ENCODE data around the gene LRRFIP1.
"Not testable (repeated sequence)": the region's sequence is repeated elsewhere in the genome, so short reads cannot be mapped to it uniquely, and the experiment has no call there.

LRRFIP1 gene

DNA sequence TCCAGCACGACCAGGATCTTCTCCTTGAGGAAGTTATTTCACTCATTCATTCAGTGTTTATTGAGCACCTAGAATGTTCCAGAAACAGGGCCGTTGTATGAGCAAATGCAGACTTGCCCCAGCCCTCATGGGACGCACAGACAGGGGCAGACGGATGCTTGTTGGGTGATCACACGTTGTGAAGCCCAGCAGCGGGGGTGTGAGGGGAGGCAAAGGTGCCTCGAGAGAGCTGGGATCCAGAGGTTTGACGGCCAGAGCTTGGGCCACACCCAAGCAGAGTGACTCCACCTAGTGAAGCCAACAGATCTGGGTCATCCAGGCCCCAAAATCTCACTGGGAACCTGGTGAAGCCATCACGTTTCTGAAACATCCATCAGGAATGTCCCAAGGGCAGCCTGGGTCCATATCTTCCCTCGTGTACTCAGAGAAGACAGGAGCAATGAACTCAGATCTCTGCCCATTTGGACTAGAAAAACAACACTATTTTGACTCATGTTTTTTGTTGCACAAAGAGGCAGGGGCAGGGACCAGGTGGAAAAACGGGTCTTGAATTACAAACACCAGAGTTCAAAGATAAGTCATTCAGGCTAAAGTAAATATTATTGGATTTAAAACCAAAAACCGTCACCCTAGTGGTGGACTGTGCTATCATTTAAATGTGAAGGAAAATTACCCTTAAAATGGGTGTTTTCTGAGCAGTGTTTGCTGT lies 116.3 kb downstream of the LRRFIP1 start:
- Histone ChIP-seq H3K4me1 (ENCODE audit: control insufficient read depth, insufficient read depth, low read length) (peaks cover 25% of the 10 kb centered on the region), H3K36me3 (ENCODE audit: control insufficient read depth, insufficient read depth, low read length) (peaks cover 13% of the 10 kb centered on the region; the same call in 1 of the 2 replicates), H3K27ac (ENCODE audit: low read depth, low read length) (no peak overlapping the region), H3K27me3 (ENCODE audit: control insufficient read depth, insufficient read depth, low read length) (no peaks in the 10 kb centered on the region), H3K9me3 (ENCODE audit: control insufficient read depth, insufficient read depth, low read depth, low read length) (no peaks in the 10 kb centered on the region), H3K9ac (ENCODE audit: low read length) (no peak overlapping the region), H3K4me3 (ENCODE audit: low read depth, low read length) (no peak overlapping the region)

DNA sequence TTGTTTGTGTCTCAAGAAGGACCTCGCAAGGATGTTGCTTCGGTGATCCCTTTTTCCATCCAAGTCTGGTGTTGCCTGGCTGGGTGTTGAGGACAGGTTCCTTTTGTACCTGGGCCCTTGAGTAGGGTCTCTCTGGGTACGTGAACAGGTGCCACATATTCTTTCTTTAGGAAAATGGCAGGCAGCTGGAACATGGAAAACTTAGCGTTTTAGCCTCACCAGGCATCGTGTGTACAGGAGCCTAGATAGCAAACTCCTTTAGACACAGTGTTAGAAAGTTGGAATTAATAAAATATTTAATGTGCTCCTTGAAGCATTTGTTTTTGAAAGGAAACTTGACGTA lies 116.9 kb downstream of the LRRFIP1 start:
- H3K36me3 ChIP-seq (ENCODE audit: control insufficient read depth, insufficient read depth, low read length): peaks cover 18% of the 10 kb centered on the region
- peaks cover 20% of the 10 kb centered on the region for H3K4me1 ChIP-seq (ENCODE audit: control insufficient read depth, insufficient read depth, low read length)
- H3K4me3 ChIP-seq (ENCODE audit: low read depth, low read length): no peak overlapping the region
- H3K27me3 ChIP-seq (ENCODE audit: control insufficient read depth, insufficient read depth, low read length): no peaks in the 10 kb centered on the region
- no peak overlapping the region for H3K27ac ChIP-seq (ENCODE audit: low read depth, low read length)
- no peak overlapping the region for H3K9ac ChIP-seq (ENCODE audit: low read length)
- no peaks in the 10 kb centered on the region for H3K9me3 ChIP-seq (ENCODE audit: control insufficient read depth, insufficient read depth, low read depth, low read length)

DNA sequence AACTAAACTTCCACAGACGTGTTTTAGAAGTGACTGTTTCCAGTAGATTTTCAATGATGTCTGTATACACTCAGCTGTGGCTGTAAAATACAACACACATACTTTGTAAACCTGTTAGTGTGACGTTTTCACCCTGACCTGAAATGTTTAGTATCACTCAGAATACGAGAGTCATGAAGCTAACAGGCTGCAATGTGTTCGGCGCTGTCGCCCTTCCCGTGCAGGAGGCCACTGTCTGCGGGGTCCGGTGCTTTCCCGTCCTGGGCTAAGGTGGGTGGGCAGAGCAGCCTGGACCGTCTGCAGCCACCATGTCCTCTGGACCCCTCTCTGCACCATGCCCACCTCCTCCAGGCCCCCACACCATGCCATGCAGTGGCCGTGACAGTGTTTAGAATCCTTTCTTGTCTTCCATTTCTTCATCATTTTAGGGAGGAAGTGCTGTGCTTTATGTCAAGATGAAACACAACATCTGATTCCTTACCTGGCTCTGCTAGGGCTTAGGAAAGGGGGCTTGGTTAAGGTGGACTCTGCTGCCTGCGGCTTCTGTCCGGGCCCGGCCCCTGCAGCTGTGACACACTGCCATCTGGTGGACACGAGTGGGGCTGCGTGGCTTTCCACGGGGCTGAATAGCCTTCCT lies 117.3 kb downstream of the LRRFIP1 start:
- H3K9ac ChIP-seq (ENCODE audit: low read length): no peak overlapping the region
- H3K27me3 ChIP-seq (ENCODE audit: control insufficient read depth, insufficient read depth, low read length): no peaks in the 10 kb centered on the region
- H3K27ac ChIP-seq (ENCODE audit: low read depth, low read length): no peak overlapping the region

DNA sequence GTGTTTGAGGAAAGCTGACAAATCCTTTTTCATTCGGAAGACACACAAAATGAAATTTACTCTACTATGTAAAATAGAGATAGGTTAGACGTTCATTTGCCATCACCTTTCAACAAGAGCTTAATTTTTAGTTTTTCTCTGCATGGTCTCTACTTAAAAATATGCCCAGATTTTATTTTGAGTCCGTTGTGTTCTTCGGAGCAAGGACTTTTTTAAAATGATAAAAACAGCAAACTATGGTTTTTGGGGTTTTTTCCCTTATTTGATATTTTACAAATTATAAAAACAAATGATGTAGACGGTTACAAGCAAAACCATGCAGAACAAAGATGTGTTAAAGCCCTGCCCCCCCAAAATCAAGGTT lies 117.8 kb downstream of the LRRFIP1 start:
- Histone ChIP-seq H3K9ac (ENCODE audit: low read length) (no peak overlapping the region), H3K27me3 (ENCODE audit: control insufficient read depth, insufficient read depth, low read length) (no peaks in the 10 kb centered on the region), H3K27ac (ENCODE audit: low read depth, low read length) (no peak overlapping the region), H3K36me3 (ENCODE audit: control insufficient read depth, insufficient read depth, low read length) (peaks cover 27% of the 10 kb centered on the region), H3K4me1 (ENCODE audit: control insufficient read depth, insufficient read depth, low read length) (peaks cover 19% of the 10 kb centered on the region), H3K4me3 (ENCODE audit: low read depth, low read length) (no peak overlapping the region), H3K9me3 (ENCODE audit: control insufficient read depth, insufficient read depth, low read depth, low read length) (no peaks in the 10 kb centered on the region)

More for the DNA sequence above, 117.3 kb downstream of the LRRFIP1 start:
- Histone ChIP-seq H3K9me3 (ENCODE audit: control insufficient read depth, insufficient read depth, low read depth, low read length) (no peaks in the 10 kb centered on the region), H3K4me3 (ENCODE audit: low read depth, low read length) (no peak overlapping the region), H3K36me3 (ENCODE audit: control insufficient read depth, insufficient read depth, low read length) (peaks cover 23% of the 10 kb centered on the region), H3K4me1 (ENCODE audit: control insufficient read depth, insufficient read depth, low read length) (peaks cover 19% of the 10 kb centered on the region)

DNA sequence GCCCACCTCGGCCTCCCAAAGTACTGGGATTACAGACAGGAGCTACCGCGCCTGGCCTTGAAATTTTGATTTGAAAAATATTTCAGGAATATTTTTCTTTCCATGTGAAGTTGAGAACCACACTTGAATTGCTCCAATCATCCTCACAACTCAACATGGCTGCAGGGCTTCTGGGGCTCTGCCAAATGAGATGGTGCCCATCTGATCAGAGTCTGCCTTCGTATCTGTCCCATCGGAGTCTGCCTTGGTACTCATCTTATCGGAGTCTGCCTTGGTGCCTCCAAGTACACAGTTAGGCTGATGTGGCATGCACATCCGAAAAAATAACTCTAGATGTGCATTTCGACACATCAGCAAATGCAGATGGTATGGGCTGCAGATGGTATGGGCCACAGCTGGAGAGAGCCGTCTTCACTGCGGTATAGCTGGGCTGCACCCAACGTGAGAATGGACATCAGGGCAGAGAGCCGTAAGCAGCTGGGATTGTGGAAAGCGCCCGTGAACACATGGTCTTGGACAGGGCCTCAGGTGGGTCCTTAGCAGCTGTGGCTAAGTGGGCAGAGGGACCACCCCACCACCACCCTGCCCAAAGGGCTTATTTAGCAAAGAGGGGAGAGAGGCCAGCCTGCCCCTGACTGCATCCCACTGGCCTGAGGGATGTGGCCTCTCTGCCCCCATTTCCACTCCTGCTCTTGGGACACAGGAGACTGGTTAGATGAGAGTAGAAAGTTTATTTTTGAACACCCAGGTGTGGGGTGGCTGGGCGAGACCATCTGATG lies 119.1 kb downstream of the LRRFIP1 start:
- Histone ChIP-seq H3K4me1 (ENCODE audit: control insufficient read depth, insufficient read depth, low read length) (peaks cover 19% of the 10 kb centered on the region), H3K27ac (ENCODE audit: low read depth, low read length) (no peak overlapping the region), H3K36me3 (ENCODE audit: control insufficient read depth, insufficient read depth, low read length) (peaks cover 37% of the 10 kb centered on the region), H3K4me3 (ENCODE audit: low read depth, low read length) (no peak overlapping the region), H3K9ac (ENCODE audit: low read length) (no peak overlapping the region), H3K27me3 (ENCODE audit: control insufficient read depth, insufficient read depth, low read length) (no peaks in the 10 kb centered on the region), H3K9me3 (ENCODE audit: control insufficient read depth, insufficient read depth, low read depth, low read length) (no peaks in the 10 kb centered on the region)

DNA sequence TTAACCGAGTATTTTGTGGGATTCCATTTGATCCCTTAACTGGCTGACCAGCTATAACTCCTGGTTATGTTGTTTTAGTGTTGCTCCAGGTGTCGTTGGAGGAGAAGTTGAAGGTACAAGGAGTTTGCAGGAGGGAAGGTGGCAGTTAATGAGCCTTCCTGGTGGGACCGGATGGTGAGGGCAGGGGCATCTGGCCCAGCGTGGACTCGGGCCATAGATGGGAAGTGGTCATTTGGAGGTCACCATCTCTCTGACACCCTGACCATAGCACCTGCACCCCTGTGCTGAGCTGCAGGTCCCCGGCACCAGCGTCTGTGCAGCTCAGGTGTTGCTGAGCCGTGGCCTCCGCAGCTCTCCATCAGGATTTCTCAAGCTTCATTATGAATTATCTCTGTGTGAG lies 119.8 kb downstream of the LRRFIP1 start:
- no peaks in the 10 kb centered on the region for H3K9me3 ChIP-seq (ENCODE audit: control insufficient read depth, insufficient read depth, low read depth, low read length)
- H3K4me1 ChIP-seq (ENCODE audit: control insufficient read depth, insufficient read depth, low read length): peaks cover 19% of the 10 kb centered on the region
- no peaks in the 10 kb centered on the region for H3K27me3 ChIP-seq (ENCODE audit: control insufficient read depth, insufficient read depth, low read length)
- H3K9ac ChIP-seq (ENCODE audit: low read length): no peak overlapping the region
- no peak overlapping the region for H3K27ac ChIP-seq (ENCODE audit: low read depth, low read length)
- H3K4me3 ChIP-seq (ENCODE audit: low read depth, low read length): no peak overlapping the region
- H3K36me3 ChIP-seq (ENCODE audit: control insufficient read depth, insufficient read depth, low read length): peaks cover 42% of the 10 kb centered on the region

DNA sequence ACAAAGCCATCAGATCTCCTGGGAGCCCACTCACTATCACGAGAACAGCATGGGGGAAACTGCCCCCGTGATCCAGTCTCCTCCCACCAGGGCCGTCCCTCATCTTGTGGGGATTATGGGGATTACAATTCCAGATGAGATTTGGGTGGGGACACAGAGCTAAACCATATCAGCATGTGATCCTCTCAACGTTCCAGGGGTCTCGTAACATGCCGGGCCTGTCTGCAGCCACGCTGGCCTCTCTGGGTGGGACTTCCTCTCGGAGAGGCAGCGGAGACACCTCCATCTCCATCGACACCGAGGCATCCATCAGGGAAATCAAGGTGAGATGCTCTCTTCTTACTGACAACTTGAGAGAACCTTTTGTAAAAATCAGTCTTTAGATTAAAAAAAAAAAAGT lies 121.6 kb downstream of the LRRFIP1 start:
- Histone ChIP-seq H3K27me3 (ENCODE audit: control insufficient read depth, insufficient read depth, low read length) (no peaks in the 10 kb centered on the region), H3K27ac (ENCODE audit: low read depth, low read length) (no peak overlapping the region), H3K4me3 (ENCODE audit: low read depth, low read length) (no peak overlapping the region), H3K9ac (ENCODE audit: low read length) (no peak overlapping the region), H3K9me3 (ENCODE audit: control insufficient read depth, insufficient read depth, low read depth, low read length) (no peaks in the 10 kb centered on the region), H3K36me3 (ENCODE audit: control insufficient read depth, insufficient read depth, low read length) (peaks cover 60% of the 10 kb centered on the region), H3K4me1 (ENCODE audit: control insufficient read depth, insufficient read depth, low read length) (peaks cover 9% of the 10 kb centered on the region)

DNA sequence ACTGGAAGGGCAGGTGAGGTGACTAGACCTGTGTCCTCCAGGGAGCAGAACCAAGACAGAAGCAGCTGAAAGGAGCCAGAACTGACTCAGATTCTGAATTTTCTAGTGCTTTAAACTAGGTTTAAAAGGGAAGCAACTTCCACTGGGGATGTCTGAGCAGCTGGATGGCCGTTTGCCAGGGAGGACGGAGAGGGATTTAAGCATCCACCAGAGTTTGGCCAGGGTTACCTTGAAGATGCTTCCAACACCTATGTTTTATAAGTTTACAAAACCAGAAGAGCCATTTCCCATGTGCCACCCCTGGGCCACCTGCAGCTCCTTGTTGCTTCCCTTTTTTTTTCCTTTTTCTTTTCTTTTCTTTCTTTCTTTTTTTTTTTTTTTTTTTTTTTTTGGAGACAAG lies 122.6 kb downstream of the LRRFIP1 start:
- no peaks in the 10 kb centered on the region for H3K4me1 ChIP-seq (ENCODE audit: control insufficient read depth, insufficient read depth, low read length)
- no peaks in the 10 kb centered on the region for H3K9me3 ChIP-seq (ENCODE audit: control insufficient read depth, insufficient read depth, low read depth, low read length)
- no peak overlapping the region for H3K27ac ChIP-seq (ENCODE audit: low read depth, low read length)
- H3K9ac ChIP-seq (ENCODE audit: low read length): no peak overlapping the region
- H3K36me3 ChIP-seq (ENCODE audit: control insufficient read depth, insufficient read depth, low read length): peaks cover 68% of the 10 kb centered on the region
- no peaks in the 10 kb centered on the region for H3K27me3 ChIP-seq (ENCODE audit: control insufficient read depth, insufficient read depth, low read length)
- H3K4me3 ChIP-seq (ENCODE audit: low read depth, low read length): no peak overlapping the region

DNA sequence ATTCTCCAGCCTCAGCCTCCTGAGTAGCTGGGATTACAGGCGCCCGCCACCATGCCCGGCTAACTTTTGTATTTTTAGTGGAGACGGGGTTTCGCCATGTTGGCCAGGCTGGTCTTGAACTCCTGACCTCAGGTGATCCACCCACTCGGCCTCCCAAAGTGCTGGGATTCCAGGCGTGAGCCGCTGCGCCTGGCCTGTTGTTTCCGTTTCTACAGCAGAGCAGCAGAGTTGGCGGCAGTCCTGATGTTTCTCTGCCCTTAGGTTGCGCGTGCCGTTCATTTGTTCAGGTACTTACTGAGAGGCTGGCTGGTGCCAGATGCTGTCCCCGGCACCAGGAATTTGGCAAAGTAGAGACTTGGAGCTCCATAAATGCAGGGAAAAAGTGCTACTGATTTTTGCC lies 123.1 kb downstream of the LRRFIP1 start:
- peaks cover 73% of the 10 kb centered on the region for H3K36me3 ChIP-seq (ENCODE audit: control insufficient read depth, insufficient read depth, low read length)
- H3K4me1 ChIP-seq (ENCODE audit: control insufficient read depth, insufficient read depth, low read length); H3K27me3 ChIP-seq (ENCODE audit: control insufficient read depth, insufficient read depth, low read length); H3K9ac ChIP-seq (ENCODE audit: low read length); H3K27ac ChIP-seq (ENCODE audit: low read depth, low read length); H3K4me3 ChIP-seq (ENCODE audit: low read depth, low read length); H3K9me3 ChIP-seq (ENCODE audit: control insufficient read depth, insufficient read depth, low read depth, low read length): not testable (repeated sequence)

DNA sequence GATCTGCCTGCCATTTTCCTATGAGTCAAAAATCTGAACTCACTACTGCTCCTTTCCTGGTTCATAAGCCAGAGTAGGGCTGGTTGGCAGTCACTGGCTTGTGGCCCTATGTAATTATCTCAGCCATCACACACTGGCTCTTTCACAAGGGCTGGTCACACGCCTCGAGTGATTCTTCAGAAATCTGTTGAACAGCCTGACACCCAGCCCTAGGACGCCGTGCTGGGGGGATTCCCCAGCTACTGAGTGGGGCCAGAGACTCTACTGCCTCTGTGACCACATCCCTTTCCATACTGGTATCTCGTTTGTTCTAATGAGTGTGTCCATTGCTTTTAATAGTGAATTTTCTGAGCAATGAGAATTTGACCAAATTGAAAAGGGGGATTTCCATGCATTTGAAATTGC lies 125.4 kb downstream of the LRRFIP1 start:
- Histone ChIP-seq H3K9ac (ENCODE audit: low read length) (no peak overlapping the region), H3K27me3 (ENCODE audit: control insufficient read depth, insufficient read depth, low read length) (no peaks in the 10 kb centered on the region), H3K4me3 (ENCODE audit: low read depth, low read length) (no peak overlapping the region), H3K4me1 (ENCODE audit: control insufficient read depth, insufficient read depth, low read length) (no peaks in the 10 kb centered on the region), H3K36me3 (ENCODE audit: control insufficient read depth, insufficient read depth, low read length) (peaks cover 86% of the 10 kb centered on the region), H3K9me3 (ENCODE audit: control insufficient read depth, insufficient read depth, low read depth, low read length) (no peaks in the 10 kb centered on the region), H3K27ac (ENCODE audit: low read depth, low read length) (no peak overlapping the region)

DNA sequence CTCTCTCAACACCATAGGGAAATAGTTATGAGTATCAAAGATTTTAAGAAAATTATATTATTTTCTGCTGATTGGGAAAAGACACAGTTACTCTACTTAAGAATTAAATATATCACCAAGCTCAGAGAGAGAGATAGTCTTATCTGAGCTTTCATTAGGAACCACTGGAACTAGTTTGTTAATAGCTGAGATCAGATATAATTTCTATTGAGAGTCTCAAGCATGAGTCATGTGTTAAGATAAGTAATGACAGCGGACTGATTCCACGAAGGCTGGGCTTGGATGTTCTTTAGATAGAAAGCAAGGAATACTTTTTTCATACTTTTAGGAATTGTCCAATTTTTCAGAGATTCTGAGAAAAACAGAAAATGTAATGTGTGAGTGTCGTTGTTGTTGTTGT lies 126.8 kb downstream of the LRRFIP1 start:
- H3K27me3 ChIP-seq (ENCODE audit: control insufficient read depth, insufficient read depth, low read length): no peaks in the 10 kb centered on the region
- no peaks in the 10 kb centered on the region for H3K4me1 ChIP-seq (ENCODE audit: control insufficient read depth, insufficient read depth, low read length)
- peaks cover 90% of the 10 kb centered on the region for H3K36me3 ChIP-seq (ENCODE audit: control insufficient read depth, insufficient read depth, low read length)
- no peaks in the 10 kb centered on the region for H3K9me3 ChIP-seq (ENCODE audit: control insufficient read depth, insufficient read depth, low read depth, low read length)
- H3K4me3 ChIP-seq (ENCODE audit: low read depth, low read length): no peak overlapping the region
- H3K9ac ChIP-seq (ENCODE audit: low read length): no peak overlapping the region
- no peak overlapping the region for H3K27ac ChIP-seq (ENCODE audit: low read depth, low read length)

Data from HUES6 (cell line).